ENCODE measurements around the gene ANTXR2.

- no peak for TF ChIP-seq CTCF (IDR thresholded peaks at IDR 0.05; ENCODE audit: low read length)
- TF ChIP-seq EZH2 (IDR thresholded peaks at IDR 0.05; ENCODE audit: borderline replicate concordance, low read length): no peak
Observed at GRCh38 chr4:80035336-80035735, 37.7 kb downstream of the ANTXR2 start.
